ENCODE data around the gene PDGFA. TPM values are rescaled to one million over a fixed set of nuclear protein-coding genes. Genes with fewer than 3 reads are reported as not detected.

The PDGFA gene
- total RNA-seq, 1 experiment from 2014 or later: 4.9 TPM

GRCh38 chr7:457814-458510 lies 61.7 kb downstream of the PDGFA start:
- H3K27me3 ChIP-seq: no peaks in the 10 kb centered on the region
- no peak for DNase-seq
- H3K9me3 ChIP-seq: no peaks in the 10 kb centered on the region
- H3K36me3 ChIP-seq: no peaks in the 10 kb centered on the region
- no peak overlapping the region for H3K4me3 ChIP-seq

DNA sequence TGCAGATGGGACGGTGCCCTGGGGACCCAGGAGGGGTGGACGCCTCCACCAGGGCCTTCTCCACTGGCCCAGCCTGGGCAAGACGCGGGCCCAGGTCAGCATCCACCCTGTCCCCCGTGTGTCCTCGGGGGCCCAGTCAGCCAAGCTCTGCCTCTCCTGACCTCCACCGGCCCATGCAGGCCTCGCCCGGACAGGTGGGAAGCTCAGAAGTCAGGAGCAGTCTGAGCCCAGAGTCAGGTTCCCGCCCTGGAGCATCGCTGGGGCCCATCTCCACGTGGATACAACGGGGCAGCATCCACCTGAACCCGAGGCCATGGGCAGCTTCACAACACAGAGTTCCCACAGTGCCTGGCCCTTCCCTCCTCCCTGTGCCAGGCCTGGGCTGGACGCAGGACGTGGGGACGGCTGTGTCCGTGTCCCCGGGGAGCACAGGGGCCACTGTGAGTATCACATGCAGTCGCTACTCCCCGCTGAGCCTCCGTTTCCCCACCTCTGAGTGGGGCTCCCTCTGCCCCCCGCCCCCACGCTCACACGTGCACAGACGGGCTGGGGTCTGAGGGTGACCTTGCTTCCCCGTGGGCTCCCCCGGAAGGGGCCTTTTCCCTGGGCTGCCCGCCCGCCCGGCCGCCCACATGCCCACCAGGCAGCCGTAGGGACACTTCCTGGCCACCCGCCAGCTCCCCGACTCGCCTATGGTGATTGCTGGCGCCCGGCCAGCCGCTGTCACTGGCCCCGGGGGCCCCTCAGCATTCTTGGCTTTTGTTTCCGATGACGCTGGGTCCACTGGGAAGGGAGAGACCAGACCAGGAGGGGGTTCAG lies 64.3 kb downstream of the PDGFA start:
- Histone ChIP-seq H3K36me3 (no peaks in the 10 kb centered on the region), H3K9me3 (no peaks in the 10 kb centered on the region), H3K4me3 (no peak overlapping the region), H3K27me3 (peaks cover 4% of the 10 kb centered on the region; the same call in 1 of the 2 replicates)
- DNase-seq: no peak

- H3K36me3 ChIP-seq: no peaks in the 10 kb centered on the region
- H3K9me3 ChIP-seq: no peaks in the 10 kb centered on the region
- peaks cover 4% of the 10 kb centered on the region; the same call in 1 of the 2 replicates for H3K27me3 ChIP-seq
- no peak for DNase-seq
- H3K4me3 ChIP-seq: no peak overlapping the region
Observed at GRCh38 chr7:454356-455109, 65.1 kb downstream of the PDGFA start.

DNA sequence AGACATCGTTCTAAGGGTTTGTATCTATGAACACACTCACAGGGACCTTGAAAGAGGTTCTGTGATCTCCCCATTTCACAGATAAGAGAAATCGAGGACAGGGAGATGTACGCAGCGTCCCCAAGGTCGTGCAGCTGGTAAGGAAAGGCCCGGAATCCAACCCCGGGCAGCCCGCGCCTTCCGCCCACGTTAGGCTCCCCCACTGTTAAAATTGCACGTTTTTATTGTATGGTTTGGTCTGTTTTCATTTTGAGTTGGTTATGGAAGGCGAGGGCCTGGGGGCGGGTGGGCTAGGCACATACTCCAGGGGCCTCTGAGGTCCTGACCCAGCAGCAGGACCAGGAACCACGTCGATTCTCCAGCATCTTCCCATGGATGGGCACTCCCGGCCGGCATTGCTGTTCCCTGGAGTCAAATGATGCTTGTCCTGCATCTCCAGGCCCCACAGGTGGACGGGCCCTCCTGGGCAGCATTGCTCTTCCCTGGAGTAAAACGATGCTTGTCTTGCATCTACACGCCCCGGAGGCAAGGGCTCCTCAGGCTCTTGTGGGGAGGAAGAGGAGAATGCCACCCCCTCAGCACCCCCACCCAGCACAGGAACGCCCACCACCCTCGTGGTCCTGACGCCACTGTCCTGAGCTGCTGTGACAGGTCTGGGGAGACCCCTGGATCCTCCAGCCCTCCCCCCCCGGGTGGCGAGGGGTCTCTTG lies 65.9 kb downstream of the PDGFA start:
- Histone ChIP-seq H3K27me3 (peaks cover 4% of the 10 kb centered on the region; the same call in 1 of the 2 replicates), H3K36me3 (no peaks in the 10 kb centered on the region), H3K4me3 (no peak overlapping the region), H3K9me3 (no peaks in the 10 kb centered on the region)
- DNase-seq: no peak

DNA sequence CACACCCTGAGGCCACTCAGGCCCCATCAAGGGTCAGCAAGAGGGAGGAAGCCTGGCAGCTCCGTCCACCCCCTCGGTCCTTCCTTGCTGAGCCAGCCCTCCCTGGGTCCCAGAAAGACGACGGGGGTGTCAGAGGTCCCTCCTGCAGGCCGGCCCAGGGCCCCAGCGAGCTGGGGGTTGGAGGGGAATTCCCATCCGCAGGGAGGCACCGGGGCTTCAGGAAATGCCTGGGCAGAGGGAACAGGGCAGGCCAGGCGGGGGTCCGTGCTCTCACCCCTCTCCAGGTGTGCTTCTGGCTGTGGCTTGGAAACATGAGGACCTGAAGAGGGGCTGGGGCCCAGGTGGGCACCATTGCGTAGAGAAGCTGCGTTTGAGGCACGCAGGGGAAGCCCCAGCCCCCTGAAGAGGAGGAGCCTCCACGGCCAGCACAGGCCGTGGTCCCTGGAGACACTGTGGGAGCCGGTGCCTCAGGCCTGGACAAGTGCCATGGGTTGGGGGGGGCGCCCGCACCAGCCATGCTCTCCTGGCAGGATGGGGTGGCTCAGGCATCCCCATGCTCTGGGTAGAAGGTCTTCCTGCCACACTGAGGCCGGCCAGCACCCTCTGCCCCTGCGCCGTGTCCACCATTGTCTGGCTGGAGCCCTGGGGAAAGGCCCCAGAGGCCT lies 66.7 kb downstream of the PDGFA start:
- Histone ChIP-seq H3K27me3 (peaks cover 4% of the 10 kb centered on the region; the same call in 1 of the 2 replicates), H3K4me3 (no peak overlapping the region), H3K9me3 (no peaks in the 10 kb centered on the region), H3K36me3 (no peaks in the 10 kb centered on the region)
- no peak for DNase-seq

DNA sequence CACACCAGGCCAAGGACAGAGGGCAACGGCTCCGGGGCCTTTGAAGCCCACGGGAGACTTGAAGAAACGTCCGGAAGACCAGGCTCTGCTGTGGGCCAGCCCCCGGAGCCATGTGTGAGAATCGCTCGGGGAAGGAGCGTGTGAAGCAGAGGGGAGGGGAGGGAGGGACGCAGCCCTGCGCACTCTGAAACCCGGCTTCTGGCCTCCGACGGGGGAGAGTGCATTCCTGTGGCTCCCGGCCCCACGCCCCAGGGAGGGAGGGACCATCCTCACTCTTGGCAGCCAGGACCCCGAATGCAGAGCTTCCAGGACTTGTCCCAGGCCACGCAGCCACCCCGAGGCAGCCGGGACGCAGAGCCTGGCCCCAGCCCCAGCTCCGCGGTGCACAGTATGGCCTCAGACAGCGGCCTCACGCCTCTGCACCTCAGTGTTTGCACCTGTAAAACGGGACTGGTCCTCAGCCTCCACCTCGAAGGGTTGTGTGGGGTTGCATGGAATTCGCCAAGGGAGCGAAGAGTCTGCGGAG lies 67.4 kb downstream of the PDGFA start:
- Histone ChIP-seq H3K36me3 (no peaks in the 10 kb centered on the region), H3K4me3 (no peak overlapping the region), H3K27me3 (peaks cover 4% of the 10 kb centered on the region; the same call in 1 of the 2 replicates), H3K9me3 (no peaks in the 10 kb centered on the region)
- no peak for DNase-seq

DNA sequence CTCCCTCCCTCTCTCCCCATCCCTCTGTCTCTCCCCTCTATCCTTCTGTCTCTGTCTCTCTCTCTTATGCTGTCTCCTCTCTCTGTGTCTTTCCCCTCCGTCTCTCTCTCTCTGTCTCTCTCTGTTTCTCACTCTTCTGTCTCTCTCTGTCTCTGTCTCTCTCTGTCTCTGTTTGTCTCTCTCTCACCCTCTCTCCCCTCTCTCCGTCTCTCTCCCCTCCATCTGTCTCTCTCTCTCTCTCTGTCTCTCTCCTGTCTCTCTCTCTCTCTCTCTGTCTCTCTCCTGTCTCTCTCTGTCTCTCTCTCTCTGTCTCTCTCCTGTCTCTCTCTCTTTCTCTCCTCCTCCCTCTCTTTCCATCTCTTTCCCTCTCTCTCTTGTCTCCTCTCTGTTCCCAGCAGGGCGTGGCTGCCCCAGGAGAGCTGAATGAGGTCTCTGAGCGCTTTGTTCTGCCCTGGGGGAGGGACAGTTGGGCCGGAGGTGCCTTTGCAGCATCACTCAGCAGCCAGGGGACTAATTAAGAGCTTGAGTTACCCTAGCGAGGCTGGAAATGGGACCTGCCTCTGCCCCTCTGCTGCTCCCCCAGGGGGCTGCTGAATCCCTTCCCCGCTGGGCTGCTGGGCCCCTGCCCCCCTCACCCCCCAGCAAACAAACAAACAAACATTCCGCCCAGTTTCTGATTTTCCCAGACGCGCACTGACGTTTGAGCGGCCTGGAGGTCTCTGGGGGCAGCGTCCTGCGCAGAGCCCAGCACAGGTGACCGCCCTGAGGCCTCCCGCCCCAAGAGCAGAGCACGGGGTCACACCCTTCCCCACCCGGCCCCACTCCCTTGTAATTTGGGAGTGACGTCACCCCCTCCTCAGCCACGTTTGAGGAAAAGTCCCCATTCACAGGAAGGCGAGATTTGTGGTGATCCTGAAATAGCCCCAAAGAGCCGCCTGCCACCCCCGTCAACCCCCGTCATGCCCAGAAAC lies 68.1 kb downstream of the PDGFA start:
- H3K36me3 ChIP-seq: no peaks in the 10 kb centered on the region
- DNase-seq: no peak
- no peaks in the 10 kb centered on the region for H3K9me3 ChIP-seq
- peaks cover 4% of the 10 kb centered on the region; the same call in 1 of the 2 replicates for H3K27me3 ChIP-seq
- no peak overlapping the region for H3K4me3 ChIP-seq

GRCh38 chr7:450741-451140 lies 68.9 kb downstream of the PDGFA start:
- Histone ChIP-seq H3K9me3 (no peaks in the 10 kb centered on the region), H3K36me3 (no peaks in the 10 kb centered on the region), H3K4me3 (no peak overlapping the region), H3K27me3 (peaks cover 4% of the 10 kb centered on the region; the same call in 1 of the 2 replicates)
- DNase-seq: no peak

DNA sequence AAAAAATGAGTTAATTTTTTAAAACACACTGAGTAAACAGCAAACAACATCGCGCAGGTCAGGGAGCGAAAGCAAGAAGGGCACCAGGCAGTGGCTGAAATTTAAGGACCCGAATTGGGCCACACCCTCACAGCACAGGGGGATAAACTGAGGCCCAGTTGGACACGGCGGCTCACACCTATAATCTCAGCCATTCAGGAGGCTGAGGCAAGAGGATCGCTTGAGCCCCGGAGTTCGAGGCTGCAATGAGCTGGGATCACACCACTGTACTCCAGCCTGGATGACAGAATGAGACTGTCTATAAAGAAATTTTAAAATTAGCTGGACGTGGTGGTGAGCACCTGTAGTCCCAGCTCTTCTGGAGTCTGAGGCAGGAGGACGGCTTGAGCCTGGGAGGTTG lies 69.6 kb downstream of the PDGFA start:
- Histone ChIP-seq H3K9me3 (no peaks in the 10 kb centered on the region), H3K4me3 (no peak overlapping the region), H3K27me3 (peaks cover 4% of the 10 kb centered on the region; the same call in 1 of the 2 replicates), H3K36me3 (no peaks in the 10 kb centered on the region)
- DNase-seq: no peak

GRCh38 chr7:449324-450019 lies 70.2 kb downstream of the PDGFA start:
- H3K9me3 ChIP-seq: no peaks in the 10 kb centered on the region
- peaks cover 4% of the 10 kb centered on the region; the same call in 1 of the 2 replicates for H3K27me3 ChIP-seq
- DNase-seq: no peak
- H3K36me3 ChIP-seq: no peaks in the 10 kb centered on the region
- H3K4me3 ChIP-seq: no peak overlapping the region

DNA sequence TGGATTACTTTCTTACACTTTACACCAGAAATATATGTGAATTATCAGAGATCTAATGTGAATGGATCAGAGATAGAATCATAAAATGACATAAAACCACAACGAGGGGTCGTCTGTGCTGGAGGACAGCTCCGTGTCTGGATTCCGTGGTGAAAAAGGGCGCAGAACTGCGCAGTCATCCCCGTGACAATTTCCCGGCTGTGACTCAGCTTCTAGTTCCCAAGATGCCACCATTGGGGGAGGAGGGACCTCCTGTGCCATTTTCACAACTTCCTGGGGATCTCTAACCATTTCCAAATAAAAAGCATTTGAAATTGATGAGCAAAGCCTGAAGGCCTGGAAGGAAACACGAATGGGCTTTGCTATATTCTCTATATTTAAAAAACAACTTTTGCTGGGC lies 72.1 kb downstream of the PDGFA start:
- peaks cover 4% of the 10 kb centered on the region; the same call in 1 of the 2 replicates for H3K27me3 ChIP-seq
- no peak overlapping the region for H3K4me3 ChIP-seq
- DNase-seq: no peak
- H3K9me3 ChIP-seq: no peaks in the 10 kb centered on the region
- H3K36me3 ChIP-seq: no peaks in the 10 kb centered on the region
